ENCODE measurements around the gene WDR72.
"Not testable (repeated sequence)": the region's sequence is repeated elsewhere in the genome, so short reads cannot be mapped to it uniquely, and the experiment has no call there.

Gene WDR72
- 0 reads per million in 3 experiments for total RNA-seq

- DNase-seq: no peak
Measured at GRCh38 chr15:53759411-53759931, at the start of gene WDR72. WDR72 (minus strand) TSS chr15:53759663; CDS start chr15:53733149, 26,514 bp downstream.

GRCh38 chr15:53808058-53808706, 48.7 kb upstream of the WDR72 start:
- no peak for DNase-seq

GRCh38 chr15:53807501-53807900, 48.0 kb upstream of the WDR72 start:
- DNase-seq: no peak

DNA sequence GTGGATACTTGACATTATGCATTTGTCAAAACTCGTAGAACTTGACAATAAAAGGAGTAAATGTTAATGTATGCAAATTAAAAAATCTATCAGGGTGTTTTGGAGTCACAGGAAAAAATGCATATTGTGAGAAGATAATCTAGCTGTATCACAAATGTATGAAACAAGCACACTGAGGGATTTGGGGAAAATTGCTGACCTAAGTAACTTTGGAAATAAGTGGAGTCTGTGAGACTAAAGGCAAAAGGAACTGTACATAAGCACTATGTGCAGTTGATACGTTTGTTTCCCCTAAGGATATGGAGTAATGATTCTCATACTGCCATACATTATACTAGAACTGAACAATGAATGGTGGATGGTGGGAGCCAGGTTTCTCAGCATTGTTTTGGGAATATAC, 43.2 kb upstream of the WDR72 start:
- no peak for DNase-seq

- DNase-seq: no peak
Measured at GRCh38 chr15:53791581-53791980, 32.1 kb upstream of the WDR72 start.

DNA sequence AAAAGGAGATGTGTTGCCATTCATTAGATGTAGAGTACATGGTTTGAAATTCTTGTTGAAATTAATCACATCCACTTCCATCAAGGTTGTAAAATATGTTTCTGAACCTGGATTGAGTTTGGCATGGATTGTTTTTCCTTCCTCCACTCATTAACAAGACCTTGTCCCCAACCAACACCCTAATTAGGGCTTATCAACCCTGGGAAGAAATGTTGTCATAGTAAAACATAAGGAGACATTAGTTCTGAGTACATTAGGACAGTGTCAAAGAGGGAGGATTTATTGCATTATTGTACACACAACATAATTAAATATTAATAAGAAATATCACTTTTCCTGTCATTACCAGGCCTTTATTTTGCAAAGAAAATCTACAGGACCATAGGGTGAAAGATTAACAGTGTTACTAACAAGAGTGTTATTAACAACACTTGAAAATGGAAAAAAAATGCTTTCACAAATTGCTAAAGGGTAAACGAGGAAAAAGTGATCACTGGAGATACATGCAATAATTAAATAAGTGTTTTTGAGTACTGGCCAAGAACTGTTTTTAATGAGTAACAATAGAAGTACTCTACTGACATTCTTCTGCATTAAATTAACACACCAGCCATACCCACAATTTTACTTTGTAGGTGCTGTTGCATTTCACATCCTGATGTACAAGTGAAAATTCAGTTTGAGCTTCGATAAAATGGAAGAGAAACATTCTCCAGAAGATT, 30.4 kb upstream of the WDR72 start:
- DNase-seq: no peak

DNA sequence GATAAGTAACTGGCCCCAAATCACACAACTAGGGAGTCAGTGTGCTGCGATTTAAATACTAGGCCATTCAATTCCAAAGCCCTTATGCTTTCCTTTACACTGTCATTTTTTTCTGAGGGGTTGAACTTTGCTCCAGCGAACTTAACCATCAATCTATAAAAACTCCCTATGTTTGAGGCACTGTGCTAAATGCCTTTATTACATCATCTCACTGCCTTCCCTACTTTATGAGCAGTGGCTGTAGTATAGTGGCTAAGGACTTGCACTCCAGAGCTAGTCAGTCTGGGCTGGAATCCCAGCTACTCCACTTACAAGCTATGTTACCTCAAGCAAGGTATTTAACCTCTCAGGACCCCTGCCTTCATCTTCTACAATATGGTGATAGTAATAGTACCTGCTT, 26.9 kb upstream of the WDR72 start:
- DNase-seq: no peak

- not testable (repeated sequence) for DNase-seq
Measured at GRCh38 chr15:53785241-53785640, 25.8 kb upstream of the WDR72 start.

DNA sequence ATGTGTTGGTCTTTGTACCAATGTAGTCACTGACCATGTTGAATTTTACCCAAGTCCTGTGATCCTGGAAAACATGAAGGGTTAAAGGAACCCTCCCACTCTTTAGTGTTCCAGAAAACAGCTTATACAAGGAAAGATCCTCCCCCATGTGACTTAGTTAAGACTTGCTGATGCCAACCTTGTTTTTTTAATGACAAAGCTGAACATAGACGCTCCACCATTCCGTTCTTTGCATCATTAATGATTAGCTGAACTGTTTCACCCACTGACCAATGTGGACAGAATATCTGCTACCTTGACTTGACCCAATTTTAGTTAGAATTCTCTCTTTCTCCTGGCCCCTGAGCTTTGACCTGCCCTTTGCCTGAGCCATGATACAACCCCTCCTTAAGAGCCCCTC, 3.5 kb upstream of the WDR72 start:
- no peak for DNase-seq

DNA sequence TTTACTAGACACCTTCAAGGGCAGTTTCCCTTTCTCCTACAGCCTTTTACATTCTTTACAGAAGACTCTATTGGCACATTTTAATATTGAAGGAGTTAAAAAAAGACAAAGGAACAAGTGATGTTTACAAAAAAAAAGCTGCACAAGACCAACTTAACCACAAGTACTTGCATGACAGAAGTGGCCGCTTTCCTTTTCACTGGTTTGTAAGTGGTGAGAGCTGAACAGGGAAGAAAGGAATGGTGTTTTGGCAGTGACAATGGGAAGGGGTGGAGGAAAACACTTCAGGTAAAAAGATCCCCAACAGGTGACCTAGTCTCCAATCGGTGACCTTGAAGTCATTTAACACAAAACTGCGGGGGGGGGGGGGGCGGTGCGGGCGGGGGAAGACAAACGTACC, 1.1 kb downstream of the WDR72 start:
- no peak for DNase-seq

- no peak for DNase-seq
Measured at GRCh38 chr15:53757906-53758305, 1.6 kb downstream of the WDR72 start.

- DNase-seq: no peak
Measured at GRCh38 chr15:53753813-53754212, 5.7 kb downstream of the WDR72 start.

GRCh38 chr15:53752406-53752805, 7.1 kb downstream of the WDR72 start:
- DNase-seq: no peak

- DNase-seq: no peak
Measured at GRCh38 chr15:53747501-53748068, 11.9 kb downstream of the WDR72 start.

DNA sequence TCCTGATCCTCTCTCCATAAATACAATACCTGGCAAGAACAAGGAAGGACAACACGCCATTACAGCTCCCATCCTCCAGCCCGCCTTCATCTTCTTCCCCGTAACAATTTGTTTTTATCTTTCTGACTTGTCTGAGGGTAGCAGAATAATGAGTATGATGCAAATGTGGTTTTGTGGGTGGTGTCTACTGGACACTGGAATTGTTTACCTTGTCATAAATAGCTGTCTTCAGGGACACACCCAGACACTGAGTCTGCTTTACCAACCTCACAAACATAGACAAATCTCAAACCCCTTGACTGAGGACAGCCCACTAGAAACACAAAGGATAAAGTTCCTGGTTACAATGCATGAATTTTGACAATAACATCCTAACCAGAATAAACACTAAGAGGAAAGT, 13.4 kb downstream of the WDR72 start:
- DNase-seq: no peak

DNA sequence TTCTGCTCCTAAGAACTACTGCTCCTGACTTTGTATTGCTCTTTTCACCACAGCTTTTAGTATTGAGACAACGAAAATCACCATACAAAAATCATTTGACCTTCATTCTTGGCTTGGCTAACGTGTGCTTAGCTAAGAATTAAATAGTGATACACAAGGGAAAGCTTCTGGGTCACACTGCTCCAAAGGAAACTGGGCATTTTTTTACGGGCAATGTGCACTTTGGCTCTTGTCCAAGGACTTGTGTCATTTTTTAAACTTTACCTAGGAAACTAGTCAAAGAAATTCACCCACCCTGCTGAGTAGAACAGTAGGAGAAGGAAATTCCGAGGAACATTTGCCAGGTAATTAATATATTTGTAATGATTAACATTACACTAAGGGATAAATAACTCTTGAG, 19.8 kb downstream of the WDR72 start:
- no peak for DNase-seq

DNA sequence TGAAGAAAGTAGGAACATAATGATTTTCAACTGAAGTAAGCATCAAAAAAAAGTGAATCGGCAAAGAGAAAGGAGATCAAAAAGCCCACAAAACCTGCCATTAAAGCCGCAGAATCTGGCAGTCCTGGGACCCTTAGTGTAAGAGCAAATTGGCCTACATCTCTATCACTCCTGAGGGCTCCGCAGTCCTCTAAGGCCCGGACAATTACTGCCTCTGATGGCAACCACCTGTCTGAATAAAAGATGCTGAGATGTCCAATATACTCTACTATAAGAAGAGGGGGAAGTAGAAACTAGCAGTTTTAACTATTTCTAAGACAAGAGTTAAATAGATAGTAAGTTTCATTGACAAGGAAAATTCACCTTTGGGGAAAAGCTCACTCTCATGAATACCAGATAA, 20.3 kb downstream of the WDR72 start:
- DNase-seq: no peak

- no peak for DNase-seq
Measured at GRCh38 chr15:53721334-53722087, 38.0 kb downstream of the WDR72 start.

DNA sequence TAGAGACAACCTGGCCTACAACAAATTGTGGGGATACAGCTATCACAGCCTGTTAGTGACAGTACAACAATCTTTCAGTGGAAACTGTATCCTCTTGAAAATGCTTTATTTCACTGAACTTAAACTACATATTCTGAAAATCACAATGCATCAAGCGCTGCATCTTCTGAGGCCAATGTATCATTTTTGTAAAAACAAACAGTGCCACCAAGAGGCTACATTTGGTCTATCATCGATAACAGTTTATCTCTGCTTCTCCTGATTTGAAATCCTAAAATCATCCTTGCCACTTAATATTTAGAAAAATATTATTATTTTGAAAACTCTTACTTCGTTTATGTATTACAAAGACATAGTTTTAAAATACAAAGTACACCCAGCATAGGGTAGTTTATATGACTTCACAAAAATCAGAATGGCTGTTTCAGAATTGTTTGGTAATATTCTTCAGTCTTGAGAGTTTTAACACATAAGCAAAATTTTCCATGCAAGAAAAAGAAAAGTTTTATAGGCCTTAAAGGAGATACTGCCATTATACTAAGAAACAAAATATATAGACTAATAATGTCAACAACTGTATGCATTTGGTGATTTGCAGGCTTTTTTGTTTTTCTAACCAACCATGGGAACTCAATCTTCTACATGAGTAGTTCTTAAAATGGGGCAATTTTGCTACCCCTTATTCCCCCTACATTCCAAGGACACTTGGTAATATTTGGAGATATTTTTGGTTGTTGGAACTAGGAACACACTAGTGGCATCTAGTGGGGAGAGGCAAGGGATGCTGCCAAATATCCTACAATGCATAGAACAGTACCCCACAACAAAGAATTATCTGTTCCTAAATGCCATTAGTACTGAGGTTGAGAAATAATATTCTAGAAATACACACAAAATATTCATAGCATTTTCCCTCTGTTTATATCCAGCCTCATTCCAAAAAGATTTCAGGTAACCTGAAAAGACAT, 42.3 kb downstream of the WDR72 start:
- no peak for DNase-seq

- DNase-seq: no peak
Measured at GRCh38 chr15:53713218-53713617, 46.2 kb downstream of the WDR72 start.

DNA sequence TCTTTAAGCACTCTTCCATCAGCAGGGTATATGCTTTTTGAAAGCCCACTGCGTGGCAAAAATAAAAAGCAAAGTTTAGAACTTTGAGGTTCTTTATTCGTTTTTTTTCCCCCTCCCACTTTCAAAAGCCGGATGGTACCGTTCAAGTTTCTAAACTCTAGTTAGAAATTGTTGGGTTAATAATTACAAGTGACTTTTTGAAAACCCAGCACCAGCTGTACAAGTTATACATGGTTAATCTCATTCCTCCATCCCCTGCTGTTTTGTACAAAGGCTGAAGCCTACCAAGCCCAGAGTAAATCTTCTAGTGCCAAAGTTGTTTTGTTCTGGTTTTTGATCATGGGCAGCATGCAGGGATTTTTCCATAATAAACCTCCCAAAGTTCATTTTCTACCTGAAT, 48.6 kb downstream of the WDR72 start:
- no peak for DNase-seq

- DNase-seq: no peak
Measured at GRCh38 chr15:53709821-53710220, 49.6 kb downstream of the WDR72 start.
